CMK (cell line): Measurements from ENCODE around the gene IREB2.
A peak's percentile ranks its signal among the peaks of the same experiment; 100 is the strongest.

ENCODE experiments used
- DNase-seq: peaks from one replicate; pipeline ENCODE4 v3.0.0-alpha.2; 2010; ENCODE audit warnings: low read depth

The IREB2 gene

GRCh38 chr15:78406016-78406585, 31.9 kb upstream of the IREB2 start:
- no peak for DNase-seq

GRCh38 chr15:78407608-78408354, 30.2 kb upstream of the IREB2 start:
- DNase-seq, result no peak

- no peak for DNase-seq
Measured at GRCh38 chr15:78408355-78408640, 29.7 kb upstream of the IREB2 start.

GRCh38 chr15:78408961-78409360, 29.1 kb upstream of the IREB2 start:
- DNase-seq, result no peak

- DNase-seq, result no peak
Measured at GRCh38 chr15:78411061-78411460, 27.0 kb upstream of the IREB2 start.

- no peak for DNase-seq
Measured at GRCh38 chr15:78414621-78415250, 23.3 kb upstream of the IREB2 start.

GRCh38 chr15:78415284-78415683, 22.7 kb upstream of the IREB2 start:
- no peak for DNase-seq

- no peak for DNase-seq
Measured at GRCh38 chr15:78417754-78418630, 20.0 kb upstream of the IREB2 start.

- DNase-seq, result no peak
Measured at GRCh38 chr15:78418686-78419085, 19.3 kb upstream of the IREB2 start.

- no peak for DNase-seq
Measured at GRCh38 chr15:78419367-78419766, 18.6 kb upstream of the IREB2 start.

GRCh38 chr15:78420220-78420619, 17.8 kb upstream of the IREB2 start:
- no peak for DNase-seq

GRCh38 chr15:78420766-78421165, 17.2 kb upstream of the IREB2 start:
- DNase-seq, result no peak

GRCh38 chr15:78421238-78421965, 16.6 kb upstream of the IREB2 start:
- DNase-seq, result no peak

GRCh38 chr15:78422571-78423340, 15.3 kb upstream of the IREB2 start:
- peak; percentile 49 for DNase-seq

GRCh38 chr15:78424673-78425072, 13.3 kb upstream of the IREB2 start:
- DNase-seq, result no peak

GRCh38 chr15:78425643-78426042, 12.4 kb upstream of the IREB2 start:
- no peak for DNase-seq

- no peak for DNase-seq
Measured at GRCh38 chr15:78426300-78426699, 11.7 kb upstream of the IREB2 start.

- DNase-seq, result no peak
Measured at GRCh38 chr15:78427953-78428352, 10.1 kb upstream of the IREB2 start.

- DNase-seq, result no peak
Measured at GRCh38 chr15:78429477-78429876, 8.5 kb upstream of the IREB2 start.

- no peak for DNase-seq
Measured at GRCh38 chr15:78431955-78432354, 6.1 kb upstream of the IREB2 start.

- DNase-seq, result no peak
Measured at GRCh38 chr15:78432664-78433063, 5.4 kb upstream of the IREB2 start.
